GM21576 (cell line): ENCODE results near the gene PTGIR.
A peak's percentile ranks its signal among the peaks of the same experiment; 100 is the strongest.
"Not testable (repeated sequence)": the region's sequence is repeated elsewhere in the genome, so short reads cannot be mapped to it uniquely, and the experiment has no call there.

Source experiments
- ATAC-seq: cut with Tn5 transposase; IDR thresholded peaks from one replicate; pipeline ENCODE4 v1.9.1; 2021; ENCODE audit warnings: mild to moderate bottlenecking, moderate library complexity; ENCODE audit not compliant: unreplicated experiment

Gene PTGIR

GRCh38 chr19:46639358-46640182 lies 14.7 kb upstream of the PTGIR start:
- no peak for ATAC-seq

DNA sequence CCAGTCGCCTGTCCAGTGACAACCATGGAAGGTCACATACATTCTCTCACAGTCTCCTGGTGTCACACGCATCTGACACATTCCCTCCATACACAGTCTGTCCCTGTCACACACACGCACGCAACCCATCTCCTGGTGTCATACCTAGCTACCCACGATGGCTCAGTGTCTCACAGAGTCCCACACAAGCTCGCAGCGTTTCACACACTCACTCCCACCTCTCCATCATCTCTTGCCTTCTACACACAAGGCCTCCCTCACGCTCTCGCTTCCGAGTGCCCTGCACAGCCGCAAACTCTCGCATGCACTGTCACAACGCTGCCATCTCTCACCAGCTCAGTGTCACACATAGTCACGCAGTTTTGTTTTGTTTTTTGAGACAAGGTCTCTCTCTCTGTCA lies 12.3 kb upstream of the PTGIR start:
- no peak for ATAC-seq

- no peak for ATAC-seq
Measured at GRCh38 chr19:46635920-46636761, 11.3 kb upstream of the PTGIR start, which contains the start of gene GNG8. GNG8 (minus strand) TSS chr19:46636202; CDS start chr19:46634682, 1,520 bp downstream.

GRCh38 chr19:46634656-46635218 lies 9.8 kb upstream of the PTGIR start:
- no peak for ATAC-seq

DNA sequence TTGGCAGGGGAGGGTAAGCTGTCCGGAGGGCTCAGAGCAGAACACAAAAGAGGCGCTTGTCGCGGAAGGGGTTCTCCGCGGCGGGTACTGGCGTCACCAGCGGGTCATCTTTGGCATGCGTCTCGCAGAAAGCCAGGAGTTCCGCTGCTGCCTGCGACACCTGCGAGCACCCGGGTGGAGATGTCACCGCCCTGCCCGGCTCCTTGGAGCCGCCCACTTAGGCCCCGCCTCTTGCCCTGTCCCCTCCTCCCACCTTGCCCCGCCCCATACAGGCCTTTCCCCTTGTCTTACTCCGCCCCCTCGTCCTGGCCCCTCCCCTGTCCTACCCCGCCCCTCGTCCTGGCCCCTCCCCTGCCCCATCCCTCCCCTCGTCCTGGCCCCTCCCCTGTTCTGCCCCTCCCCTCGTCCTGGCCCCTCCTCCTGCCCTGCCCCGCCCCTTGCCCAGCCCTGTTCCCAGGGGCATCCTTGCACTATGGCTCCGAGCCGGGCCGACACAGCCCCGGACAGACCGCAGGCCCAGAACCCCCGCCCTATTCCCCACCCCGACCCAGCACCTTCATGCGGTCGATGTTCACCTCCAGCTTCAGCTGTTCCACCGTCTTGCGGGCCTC lies 9.3 kb upstream of the PTGIR start:
- peak; percentile 52 for ATAC-seq

- no peak for ATAC-seq
Measured at GRCh38 chr19:46633130-46633529, 8.2 kb upstream of the PTGIR start.

DNA sequence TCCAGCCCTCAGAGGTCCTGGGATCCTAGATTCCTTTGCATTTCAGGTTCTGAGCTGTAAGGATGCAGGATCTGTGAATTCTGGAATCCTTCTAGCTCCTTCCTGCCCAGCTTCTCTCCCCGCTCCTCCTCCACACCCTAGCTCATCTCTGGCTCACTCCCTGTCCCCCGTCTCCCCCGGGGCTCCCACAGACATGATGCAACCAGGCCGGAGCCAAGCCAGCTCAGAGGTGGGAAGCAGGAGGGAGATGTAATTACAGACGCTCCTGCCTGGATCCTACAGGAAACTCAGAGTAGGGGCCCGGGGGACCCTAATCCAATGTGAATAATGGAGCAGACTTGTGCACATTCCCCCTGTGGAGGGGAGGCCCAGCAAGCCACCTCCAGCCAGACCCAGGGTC lies 6.6 kb upstream of the PTGIR start:
- no peak for ATAC-seq

DNA sequence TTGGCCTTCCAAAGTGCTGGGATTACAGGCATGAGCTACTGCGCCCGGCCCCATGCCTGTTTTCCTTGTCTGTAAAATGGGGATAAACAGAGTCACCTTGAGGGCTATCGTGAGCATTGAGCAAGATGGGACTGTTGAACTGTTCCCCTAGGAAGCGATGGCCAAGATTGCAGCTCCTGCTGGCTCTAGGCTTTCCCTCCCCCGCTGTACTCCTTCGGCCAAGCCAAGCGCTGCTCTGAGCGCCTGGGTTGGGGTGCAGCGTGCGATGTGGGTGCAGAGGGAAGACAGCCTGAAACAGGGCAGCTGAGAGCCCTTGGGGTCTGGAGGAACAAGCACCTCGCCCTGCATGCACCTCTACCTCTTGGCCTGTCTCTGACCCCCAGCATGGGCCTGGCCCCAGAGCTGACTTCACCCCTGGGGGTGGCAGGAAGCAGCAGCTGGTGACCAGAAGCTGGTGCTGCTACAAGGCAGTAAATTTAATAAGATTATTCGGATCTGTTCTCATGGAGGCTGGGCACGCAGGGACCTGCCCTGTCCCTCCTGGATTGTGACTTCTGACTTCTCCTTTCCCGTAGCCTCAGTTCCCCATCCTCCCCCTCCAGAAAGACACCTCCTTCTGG lies 5.8 kb upstream of the PTGIR start:
- no peak for ATAC-seq

GRCh38 chr19:46629546-46630025 lies 4.7 kb upstream of the PTGIR start:
- no peak for ATAC-seq

GRCh38 chr19:46628970-46629369 lies 4.1 kb upstream of the PTGIR start:
- ATAC-seq = not testable (repeated sequence)

DNA sequence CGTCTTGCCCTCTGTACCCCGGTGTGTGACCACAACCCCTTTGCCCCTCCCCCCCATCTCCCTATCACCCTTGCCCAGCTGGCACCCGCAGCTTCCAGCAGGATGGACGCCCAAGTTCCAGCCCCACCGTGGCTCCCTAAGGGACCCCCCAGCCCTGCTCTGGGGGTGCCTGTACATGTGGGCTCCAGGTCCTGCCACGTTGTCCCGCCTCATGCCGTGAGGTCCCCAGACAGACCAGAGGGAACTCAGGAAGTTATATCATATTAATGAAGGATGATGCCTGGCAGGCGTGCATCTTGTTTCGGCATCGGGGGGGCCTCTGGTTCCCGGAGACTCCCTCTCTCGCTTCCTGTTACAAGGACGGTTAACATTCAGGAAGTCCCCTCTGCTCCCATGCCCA lies 1.6 kb upstream of the PTGIR start:
- no peak for ATAC-seq

GRCh38 chr19:46625731-46626130 lies 842 bp upstream of the PTGIR start:
- no peak for ATAC-seq

GRCh38 chr19:46623915-46624502 lies 880 bp downstream of the PTGIR start:
- ATAC-seq = no peak

DNA sequence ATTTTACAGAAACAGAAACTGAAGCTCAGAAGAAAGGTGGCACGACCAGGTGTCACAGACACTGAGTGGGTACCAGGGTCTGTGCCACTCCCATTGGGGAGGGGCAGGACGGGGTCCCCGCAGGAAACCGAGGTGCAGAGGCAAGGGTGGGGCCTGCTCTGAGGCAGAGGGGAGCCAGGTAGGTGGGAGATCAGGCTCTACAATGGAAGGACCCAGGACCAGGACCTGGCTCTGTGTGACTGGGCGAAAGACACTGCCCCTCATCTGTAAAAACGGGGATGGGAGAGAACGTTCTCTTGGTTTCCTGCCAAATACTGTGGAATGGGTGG lies 2.8 kb downstream of the PTGIR start:
- ATAC-seq = no peak

DNA sequence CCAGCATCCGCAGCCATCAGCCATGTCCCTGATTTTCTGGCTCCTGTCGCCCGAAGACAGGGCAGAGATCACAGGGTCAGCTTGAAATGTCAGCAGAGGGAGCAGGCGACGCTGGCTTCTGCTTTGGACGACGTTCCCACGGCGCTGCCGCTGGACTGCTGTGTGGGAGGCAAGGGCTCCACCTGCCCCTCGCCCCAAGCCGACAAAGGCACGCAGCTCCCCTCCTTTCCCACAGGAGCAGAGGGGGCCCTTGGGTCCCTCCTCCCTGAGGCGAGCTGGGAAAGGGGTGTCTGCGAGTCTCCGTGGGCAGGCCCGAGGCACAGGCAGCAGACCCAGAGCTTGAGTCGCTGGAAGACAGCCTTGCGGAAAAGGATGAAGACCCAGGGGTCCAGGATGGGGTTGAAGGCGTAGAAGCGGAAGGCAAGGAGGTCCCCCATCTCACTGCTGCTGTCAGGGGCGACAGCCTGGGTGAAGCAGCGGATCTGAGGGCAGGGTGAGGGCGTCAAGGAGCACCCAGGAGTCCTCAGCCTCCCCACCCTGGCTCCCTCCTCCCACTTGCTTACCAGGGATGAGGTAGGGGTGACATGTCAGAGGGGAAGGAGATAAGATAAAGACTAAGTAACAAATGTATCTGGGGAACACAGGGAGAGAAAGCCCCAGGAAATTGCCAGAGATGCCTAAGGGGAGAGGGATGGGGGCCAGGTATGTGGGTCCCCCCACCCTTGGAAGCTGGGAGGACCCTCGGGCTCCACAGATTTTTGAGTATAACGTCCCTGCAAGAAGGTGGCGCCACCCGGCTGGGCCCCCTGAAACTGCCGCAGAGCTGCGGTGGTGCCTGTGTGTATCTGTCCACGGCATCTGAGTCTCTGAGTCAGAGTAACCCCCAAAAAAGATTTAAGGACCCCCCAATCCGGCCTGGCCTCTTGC lies 3.4 kb downstream of the PTGIR start:
- ATAC-seq = no peak

DNA sequence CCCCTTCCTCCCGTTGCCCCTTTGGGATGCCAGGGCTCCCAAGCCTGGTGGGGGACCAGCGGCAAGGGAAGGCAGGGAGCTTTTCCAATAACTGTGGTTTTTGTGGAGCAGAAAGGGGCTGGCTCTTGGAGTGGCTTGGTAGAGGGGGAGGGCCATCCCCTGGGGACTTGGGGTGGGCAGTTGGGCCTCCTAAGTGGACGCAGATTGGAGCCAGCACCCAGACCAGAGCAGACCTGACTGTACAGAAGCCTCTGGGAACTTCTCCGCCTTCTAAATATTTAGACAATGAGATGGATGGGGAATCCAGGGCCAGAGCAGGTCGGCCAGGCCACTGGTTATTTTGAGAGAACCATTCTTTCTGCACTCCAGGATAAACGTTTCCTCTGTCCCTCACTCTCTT lies 4.2 kb downstream of the PTGIR start:
- ATAC-seq = no peak

DNA sequence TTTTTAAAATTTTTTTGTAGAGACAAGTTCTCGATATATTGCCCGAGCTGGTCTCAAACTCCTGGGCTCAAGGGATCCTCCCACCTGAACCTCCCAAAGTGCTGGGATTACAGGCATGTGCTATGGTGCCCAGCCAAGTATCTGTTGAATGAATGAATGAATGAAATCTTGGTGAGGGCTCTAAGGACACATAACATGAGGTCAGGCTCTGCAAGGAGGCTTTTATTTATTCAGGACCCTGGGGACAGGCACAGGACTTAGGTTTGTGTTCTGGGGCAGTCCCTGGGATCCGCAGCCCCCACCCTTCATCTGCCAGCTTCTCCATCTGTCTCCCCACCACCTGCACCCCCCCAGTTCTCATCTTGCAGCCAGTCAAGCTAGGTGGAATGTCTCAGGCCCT lies 4.6 kb downstream of the PTGIR start:
- ATAC-seq = no peak

- no peak for ATAC-seq
Measured at GRCh38 chr19:46618670-46619231, 6.1 kb downstream of the PTGIR start.

GRCh38 chr19:46617601-46618000 lies 7.3 kb downstream of the PTGIR start:
- no peak for ATAC-seq
